GM18907 (cell line): ENCODE measurements around the gene IL20.

Experiments
- ATAC-seq: cut with Tn5 transposase; IDR thresholded peaks from one replicate; pipeline ENCODE4 v1.9.1; 2021; ENCODE audit warnings: mild to moderate bottlenecking, moderate library complexity; ENCODE audit not compliant: unreplicated experiment

Gene IL20

DNA sequence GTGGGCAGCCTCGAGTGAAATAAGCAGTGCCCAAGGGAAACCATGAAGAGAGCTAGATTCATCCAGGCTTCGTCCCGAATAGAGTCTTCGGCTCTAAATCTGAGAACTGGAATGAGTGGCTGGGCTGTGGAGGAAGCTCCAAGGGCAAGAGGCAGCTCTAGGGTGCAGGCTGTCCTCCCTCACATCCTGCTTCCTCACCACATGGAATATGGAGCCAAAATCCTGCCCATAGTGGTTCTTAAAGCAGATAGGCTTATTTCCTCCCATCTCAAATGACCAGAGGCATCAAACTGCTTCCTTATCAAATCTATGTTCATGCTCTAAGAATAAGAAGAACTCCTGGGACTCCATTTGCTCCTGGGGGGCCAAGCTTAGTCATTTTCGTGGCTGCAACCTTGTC lies 34.3 kb downstream of the IL20 start:
- no peak for ATAC-seq

DNA sequence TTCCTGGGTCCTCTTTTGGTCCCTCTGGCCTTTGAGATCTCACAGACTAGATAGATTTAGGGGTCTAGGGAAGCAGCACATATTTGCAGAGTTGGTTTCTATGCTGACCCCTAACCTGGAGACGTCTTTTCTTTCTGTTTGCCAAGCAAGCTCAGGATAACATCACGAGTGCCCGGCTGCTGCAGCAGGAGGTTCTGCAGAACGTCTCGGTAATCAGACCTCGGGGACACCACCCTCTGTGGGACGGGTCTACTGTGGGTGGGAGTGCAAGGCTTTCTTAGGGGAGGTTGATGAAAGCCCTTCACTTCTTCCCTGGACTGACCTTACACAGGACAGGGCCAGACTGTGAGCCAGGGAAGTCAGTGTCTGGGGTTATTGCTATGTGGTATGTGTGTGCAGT lies 34.7 kb downstream of the IL20 start:
- no peak for ATAC-seq

DNA sequence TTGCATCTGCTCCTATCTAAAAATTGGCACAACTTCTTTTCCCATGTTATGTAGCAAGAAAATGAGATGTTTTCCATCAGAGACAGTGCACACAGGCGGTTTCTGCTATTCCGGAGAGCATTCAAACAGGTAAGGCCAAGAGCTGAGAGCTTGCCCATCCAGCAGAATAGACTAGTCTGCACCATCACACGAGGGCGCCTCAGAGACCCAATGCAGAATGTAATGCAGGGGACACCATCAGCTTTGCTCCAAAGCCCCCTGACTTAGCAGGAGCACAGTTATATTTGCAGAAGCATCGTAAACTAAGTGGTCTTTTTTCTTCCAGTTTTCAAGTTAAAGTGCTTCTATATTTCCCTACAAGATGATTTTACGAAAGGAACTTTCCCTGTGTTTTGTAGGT lies 36.5 kb downstream of the IL20 start:
- ATAC-seq: no peak

DNA sequence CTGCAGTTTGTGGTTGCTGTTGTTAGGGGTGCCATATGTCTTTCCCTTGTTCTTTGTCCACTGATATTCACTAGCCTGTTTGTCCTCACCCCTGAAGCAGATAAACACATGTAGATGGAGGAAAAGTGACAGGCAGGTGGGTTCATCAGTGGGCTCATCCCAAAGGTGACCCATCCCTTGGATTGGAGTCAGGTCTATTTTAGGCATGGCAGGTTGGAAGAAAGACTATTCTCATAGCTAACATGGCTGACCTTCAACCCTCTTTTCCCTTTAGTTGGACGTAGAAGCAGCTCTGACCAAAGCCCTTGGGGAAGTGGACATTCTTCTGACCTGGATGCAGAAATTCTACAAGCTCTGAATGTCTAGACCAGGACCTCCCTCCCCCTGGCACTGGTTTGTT lies 37.3 kb downstream of the IL20 start:
- ATAC-seq: no peak

DNA sequence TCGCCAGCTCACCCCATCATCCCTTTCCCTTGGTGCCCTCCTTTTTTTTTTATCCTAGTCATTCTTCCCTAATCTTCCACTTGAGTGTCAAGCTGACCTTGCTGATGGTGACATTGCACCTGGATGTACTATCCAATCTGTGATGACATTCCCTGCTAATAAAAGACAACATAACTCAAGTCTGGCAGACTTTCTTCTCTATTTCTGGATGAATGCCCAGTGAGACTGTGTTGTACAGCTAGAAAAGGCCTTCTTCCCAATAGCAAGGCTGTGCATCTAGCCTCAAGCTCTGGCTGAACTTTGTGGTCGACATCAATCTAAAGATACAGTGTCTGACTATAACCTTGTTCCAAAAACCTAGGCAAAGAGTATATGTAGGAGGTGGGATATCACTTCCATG lies 38.3 kb downstream of the IL20 start:
- no peak for ATAC-seq

DNA sequence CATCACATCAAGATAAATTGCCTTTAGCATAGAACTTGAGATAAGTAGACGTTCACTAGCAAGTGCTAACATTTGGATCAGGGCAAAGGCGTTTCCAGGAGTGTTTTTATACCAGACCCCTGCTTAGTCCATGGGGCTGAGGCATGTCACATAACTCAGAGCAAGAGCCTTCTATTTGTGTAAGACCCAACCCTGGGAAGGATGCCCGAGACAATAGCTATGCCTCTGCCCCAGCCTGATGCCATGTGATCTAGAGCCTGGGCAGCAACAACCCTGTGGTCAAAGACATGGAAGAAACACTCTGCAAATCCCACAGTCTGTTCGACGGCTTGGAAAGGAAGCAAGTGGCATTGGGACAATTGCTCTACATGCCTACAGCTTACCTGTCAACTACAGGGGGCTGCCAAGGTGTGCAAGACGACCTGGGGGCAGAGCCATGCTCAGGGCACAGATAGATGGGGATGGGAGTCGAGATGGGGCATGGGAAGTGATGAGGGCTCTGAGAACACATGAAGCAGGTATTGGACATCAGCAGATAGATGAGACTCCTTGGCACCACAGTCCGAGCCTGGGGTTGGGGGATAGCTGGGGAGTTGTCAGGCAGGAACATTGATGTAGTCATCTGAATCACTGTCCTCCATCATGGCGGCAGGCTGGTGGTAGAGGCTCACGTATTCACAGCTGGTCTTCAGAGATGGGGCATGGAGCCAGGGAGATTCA lies 39.2 kb downstream of the IL20 start:
- ATAC-seq: no peak

DNA sequence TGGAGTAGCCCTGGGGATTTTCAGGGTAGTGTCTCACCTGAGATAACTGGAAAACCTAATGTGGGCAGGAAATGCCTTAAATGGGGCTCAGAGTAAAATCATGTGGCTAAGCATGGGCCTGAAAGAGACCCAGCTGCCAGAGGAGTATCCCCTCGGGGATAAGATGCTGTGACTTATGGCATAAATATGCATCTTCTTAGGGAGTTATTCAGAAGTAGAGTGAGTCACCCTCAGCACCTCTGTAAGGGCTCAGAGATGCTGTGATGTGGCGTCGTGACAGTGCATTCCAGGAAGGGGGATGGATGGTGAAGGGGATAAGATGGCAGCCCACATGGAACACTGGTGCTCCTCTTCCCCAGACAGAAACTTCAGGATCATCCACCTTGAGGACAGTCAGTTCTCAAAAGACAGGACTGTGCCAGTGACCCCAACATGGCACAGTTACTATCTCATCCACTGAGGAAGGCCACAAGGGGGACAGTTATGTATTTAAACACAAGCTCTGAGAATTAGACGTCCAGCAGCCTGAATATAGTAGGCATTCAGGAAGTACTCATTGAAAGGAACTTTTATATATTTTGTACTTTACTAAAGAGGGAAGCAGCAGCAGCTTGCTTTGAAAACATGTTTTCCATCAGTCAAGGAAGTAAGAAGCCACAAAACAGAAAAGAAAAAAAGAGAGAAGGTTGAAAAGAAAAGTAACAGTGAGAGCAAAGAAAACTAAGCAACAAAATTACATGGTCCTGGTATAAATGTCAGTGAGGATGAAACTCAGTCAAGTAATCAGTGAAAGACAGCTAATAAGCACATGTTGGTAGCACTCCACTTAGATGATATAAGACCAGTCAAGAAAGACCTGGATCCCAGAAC lies 40.1 kb downstream of the IL20 start:
- peak; percentile 79 for ATAC-seq

DNA sequence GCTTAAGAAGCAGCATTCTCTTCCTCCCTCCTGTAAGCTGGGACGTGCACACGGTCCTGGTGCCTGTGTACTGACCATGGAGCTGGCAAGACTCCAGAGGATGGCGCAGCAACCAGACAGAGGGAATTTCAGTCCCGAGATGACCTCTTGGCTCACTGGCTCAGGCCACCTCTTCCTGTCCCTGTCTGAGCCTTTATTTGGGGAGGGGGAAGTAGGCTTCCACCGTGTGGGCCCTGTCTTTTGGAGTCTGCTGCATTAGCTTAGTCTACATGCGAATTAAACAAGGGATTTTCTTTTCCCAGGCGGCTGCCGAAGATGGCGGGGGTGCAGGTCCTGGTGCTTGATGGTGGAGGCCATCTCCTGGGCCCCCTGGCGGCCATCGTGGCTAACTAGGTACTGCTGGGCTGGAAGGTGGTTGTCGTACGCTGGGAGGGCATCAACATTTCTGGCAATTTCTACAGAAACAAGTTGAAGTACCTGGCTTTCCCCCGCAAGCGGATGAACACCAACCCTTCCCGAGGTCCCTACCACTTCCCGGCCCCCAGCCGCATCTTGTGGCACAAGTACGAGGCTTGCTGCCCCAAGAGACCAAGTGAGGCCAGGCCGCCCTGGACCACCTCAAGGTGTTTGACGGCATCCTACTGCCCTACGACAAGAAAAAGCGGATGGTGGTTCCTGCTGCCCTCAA lies 42.0 kb downstream of the IL20 start:
- ATAC-seq: no peak

DNA sequence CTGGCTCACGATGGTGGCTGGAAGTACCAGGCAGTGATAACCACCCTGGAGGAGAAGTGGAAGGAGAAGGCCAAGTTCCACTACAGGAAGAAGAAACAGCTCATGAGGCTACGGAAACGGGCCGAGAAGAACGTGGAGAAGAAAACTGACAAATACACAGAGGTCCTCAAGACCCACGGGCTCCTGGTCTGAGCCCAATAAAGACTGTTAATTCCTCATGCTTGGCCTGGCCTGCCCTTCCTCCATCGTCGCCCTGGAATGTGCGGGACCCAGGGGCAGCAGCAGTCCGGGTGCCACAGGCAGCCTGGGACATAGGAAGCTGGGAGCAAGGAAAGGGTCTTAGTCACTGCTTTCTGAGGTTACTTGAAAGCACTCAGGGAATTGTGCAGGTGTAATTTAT lies 42.6 kb downstream of the IL20 start:
- no peak for ATAC-seq

DNA sequence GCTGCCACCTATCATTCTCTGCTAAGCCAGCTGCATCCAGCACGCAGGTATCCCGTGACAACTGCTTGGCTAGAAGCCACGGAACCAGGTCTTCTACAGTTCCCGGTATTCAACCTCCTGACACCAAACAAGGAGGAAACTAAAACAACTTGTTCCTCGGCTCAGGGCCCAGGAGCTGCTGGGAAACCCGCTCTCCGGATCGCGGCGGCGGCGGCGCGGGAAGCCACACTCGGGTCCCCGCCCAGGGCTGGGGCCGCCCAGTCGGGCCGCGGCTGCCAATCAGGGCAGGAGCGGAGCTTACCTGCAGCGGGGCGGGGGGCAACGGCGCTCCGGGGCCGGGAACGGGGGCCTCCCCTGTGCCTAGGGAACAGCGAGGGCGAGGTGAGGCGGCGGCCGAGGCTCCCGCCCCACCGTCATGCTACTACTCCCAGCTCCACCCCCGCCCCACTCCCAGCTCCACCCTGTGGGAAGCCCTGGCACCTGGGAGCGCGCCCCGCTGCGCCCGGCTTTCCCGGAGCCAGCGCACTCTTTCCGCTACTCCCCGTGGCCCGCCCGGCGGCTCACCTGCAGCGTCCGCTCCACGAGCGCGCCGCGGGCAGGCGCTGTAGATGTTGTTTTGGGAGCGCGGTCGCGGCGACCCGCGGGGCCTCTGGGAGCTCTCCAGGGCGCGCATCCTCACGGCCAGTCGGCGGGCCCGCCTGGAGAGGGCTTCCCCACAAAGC lies 43.9 kb downstream of the IL20 start:
- ATAC-seq: no peak

DNA sequence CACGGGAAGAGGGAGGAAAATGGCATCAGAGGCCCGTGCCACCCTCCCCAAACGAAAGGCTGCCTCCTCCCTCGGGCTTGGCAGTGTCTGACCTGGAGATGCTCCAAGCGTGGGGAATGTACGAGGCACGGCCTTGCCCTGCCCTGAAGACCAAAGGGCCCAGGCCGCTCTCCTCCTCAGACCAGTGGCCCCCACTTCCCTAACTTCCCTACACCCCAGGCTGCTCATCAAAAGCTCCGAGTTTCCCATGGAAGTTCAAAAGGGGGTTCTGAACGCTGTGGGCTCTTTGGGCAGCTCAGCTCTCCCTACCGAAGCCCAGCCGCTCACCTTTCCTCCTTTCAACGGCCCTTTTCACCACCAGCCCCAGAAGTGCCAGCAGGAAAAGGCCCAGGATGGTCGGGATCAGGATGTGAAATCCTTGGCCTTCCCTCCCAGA lies 44.5 kb downstream of the IL20 start:
- ATAC-seq: no peak

DNA sequence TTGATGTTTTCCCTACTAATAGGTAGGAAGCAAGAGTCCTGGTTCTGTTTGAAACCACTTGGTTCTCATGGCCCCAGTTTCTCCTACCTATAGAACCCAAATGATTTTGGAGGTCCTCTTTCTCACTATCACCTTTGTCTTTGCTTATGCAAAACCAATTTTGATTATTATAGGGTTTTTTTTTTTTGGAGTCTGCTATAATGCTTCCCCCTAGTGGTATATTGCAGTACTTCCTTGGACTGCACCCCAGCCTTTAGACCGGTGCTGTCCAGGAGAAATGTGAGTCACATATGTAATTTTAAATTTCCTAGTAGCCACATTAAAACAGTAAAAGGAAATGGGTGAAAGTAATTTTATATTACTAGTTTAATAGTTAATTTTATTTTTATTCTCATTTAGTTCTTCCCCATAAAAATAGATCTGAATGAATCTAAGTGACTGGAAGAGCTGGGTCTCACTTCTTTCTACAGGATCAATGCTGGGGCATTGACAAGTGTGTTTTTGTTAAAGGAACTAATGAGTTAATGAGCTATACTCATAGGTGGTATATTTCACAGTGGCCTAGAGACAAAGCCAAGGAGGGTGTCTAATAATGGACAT lies 45.7 kb downstream of the IL20 start:
- ATAC-seq: no peak

DNA sequence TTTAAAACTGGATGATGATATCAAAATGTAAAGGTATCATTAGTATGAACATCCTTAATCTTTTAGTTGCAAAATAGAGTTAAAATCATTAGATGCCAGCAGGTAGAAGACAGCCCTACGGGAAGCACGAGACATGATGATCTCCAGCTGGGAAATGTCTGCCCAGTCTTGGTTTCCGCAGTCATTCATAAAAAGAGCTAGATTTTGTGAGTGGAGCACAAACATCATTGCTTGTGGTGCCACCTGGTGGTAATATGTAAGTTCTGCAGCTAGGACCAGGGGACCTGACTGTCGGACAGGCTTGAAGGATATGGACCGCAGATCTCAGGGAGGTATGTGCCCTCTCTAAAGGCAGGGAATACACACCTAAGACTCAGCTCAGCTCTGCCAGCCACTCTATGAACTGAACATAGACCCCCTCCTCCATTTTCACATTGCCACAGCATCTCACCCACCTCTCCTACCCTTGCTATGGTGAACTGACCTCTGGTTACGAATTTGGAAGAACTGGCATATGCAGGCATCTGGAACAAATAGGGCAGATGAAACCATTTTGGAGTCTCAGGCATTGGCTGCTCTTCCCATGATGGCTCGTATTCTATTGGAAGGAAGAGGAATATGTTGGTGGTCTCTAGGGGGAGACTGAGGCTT lies 47.1 kb downstream of the IL20 start:
- ATAC-seq: peak; percentile 41

DNA sequence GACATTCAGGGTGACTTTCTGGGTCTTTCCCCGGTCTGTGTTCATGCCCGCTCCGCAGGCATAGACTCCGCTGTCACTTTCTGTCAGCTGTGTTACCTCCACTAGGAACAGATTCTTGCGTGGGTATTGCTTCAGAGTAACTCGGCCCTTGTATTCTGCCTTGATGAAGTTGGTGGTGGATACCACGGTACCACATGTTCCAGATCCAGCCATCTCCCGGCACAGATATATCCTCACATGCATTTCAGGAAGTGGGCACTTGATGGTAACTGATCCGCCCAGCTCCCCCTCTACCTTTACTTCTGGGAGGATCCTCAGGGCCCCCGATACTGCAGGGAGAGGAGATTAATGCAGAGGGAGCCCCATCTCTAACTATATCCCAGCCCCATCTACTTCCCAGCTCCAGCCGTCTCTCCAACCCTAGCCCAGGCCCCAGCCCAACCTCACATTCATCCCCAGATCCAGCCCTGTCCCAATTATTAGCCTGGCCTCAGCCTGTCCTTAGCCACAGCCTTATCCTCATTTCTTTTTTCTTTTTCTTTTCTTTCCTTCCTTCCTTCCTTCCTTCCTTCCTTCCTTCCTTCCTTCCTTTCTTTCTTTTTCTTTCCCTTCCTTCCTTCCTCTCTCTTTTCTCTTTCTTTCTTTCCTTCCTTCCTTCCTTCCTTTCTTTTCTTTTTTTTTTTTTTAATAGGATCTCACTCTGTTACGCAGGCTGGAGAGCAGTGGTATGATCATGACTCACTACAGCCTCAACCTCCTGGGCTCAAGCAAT lies 48.5 kb downstream of the IL20 start:
- no peak for ATAC-seq

DNA sequence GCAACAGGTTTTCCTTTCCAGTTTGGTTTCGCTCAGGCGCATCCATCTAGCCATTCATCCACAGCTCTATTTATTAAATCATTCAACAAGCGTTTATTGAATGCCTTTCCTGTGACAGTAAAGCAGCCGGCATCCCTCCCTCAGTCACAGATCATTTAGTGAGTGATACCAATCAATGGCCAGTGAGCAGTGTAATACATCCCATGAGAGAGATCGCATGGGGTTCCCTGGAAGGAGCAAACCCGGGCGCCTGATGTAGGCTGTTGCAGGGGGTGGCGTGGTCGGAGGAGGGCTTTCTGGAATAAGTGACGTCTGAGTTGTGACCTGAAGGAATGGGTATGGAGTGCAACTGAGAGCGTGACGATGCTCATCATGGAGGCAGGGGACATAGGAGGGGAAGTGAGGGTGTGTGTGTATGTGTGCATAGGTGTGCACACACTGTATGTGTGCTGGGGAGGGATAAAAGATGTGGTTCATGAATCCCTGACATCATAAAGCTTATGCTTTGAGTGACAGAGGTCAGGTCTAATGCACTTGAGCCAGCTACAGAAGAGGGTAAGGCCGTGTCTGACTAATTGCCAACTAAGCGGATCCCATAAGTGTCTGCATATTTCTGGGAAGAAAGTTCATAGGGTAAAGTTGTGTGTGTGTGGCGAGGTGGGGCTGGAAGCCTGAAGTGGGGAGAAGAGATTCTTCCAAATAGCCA lies 49.8 kb downstream of the IL20 start:
- ATAC-seq: no peak

DNA sequence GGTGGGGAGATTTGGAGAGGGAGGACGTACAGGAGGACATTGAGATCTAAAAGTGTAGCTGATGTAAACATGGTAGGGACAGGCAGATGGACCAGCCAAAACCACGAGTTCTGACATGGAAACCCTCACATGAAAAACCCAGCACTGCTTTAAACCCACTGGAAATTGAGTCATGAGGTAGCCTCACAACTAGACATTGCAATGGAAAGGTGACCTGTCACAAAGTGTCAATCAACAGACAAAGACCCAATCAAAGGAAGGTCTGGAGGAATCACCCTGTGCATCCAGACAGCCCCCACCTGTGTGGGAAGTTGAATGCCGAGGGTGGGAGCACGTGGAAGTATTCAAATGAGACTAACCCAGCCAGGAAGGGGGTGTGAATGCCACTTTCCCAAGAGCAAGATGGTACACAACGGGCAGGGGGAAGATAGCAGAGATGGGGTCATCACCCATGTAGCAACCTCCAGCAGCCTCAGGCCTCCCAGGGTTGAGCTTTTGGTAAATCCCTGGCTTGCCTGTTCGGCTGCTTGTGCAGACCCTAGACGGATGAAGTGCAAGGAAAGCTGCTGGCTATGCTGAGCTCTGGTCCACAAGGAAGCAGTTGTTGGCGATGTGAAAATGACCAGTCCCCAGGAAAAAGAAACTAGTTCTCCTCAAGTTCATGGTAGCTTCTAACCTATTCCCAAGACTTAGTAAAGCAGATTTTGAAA lies 50.7 kb downstream of the IL20 start:
- ATAC-seq: no peak

DNA sequence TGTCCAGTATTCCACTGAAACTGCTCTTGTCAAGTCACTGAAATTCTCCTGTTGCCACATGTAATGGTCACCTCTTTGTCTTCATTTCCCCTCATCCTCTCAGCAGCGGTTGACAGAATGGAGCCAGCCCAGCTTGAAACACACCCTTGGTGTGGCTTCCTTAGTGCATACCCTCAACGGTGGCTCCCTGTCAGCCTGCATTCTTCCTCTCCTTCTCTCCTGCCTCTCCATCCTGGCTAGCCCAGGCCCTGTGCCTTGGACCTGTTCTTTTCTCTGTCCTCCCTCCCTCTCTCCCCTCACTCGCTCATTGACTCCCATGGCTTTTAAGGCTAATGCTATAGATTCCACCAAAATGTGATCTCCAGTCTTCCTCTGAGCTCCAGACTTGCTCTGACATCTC lies 52.7 kb downstream of the IL20 start:
- ATAC-seq: no peak
